GM21619 (cell line): ENCODE data around the gene AFAP1L2.
A peak's percentile ranks its signal among the peaks of the same experiment; 100 is the strongest.

Source experiments
- ATAC-seq: cut with Tn5 transposase; IDR thresholded peaks from one replicate; pipeline ENCODE4 v1.9.1; 2021; ENCODE audit not compliant: unreplicated experiment

AFAP1L2 gene, protein sequence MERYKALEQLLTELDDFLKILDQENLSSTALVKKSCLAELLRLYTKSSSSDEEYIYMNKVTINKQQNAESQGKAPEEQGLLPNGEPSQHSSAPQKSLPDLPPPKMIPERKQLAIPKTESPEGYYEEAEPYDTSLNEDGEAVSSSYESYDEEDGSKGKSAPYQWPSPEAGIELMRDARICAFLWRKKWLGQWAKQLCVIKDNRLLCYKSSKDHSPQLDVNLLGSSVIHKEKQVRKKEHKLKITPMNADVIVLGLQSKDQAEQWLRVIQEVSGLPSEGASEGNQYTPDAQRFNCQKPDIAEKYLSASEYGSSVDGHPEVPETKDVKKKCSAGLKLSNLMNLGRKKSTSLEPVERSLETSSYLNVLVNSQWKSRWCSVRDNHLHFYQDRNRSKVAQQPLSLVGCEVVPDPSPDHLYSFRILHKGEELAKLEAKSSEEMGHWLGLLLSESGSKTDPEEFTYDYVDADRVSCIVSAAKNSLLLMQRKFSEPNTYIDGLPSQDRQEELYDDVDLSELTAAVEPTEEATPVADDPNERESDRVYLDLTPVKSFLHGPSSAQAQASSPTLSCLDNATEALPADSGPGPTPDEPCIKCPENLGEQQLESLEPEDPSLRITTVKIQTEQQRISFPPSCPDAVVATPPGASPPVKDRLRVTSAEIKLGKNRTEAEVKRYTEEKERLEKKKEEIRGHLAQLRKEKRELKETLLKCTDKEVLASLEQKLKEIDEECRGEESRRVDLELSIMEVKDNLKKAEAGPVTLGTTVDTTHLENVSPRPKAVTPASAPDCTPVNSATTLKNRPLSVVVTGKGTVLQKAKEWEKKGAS

DNA sequence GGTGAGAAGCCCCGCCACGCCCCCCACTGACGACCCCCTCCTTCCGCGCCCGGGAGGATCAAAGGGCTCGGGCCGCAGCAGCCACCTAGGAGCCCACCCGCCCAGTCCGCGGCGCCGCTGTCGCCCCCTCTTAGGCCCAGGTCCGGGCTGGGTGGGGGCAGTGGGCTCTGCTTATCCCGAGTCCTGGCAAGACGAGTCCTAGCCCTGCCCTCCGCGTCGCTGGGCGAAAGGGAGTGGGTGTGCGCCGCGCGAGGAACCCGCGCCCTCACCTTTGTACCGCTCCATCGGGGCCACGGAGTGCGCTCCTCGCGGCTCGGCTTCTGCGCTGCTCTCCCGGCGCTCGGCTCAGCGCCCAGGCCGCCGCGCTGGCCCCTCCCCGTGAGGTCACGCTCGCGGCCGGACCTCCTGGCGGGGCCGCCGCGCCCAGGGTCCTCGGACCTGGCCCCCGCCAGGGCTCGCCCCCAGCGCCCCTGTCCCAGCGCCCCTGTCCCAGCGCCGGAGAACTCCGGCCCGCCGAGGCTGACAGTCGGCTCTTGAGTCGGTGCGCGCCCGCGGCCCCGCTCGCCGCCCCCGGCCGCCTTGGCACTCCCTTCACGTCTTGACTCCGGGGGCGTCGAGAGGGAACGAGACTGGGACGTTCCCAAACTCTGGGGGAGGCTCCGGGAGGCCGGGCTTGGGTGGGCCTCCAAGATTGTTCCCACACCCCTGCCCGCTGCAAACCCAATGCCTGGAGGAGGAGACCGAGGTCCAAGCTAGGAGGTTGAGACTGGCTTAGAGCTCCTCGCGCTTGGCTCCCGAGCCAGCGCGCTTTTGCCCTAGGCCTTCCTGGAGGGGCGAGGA lies at the start of gene AFAP1L2:
TSS of gene AFAP1L2 (minus strand) at position 332 of the 840 bp plus-strand sequence. CDS start at position 285, 47 bp downstream.
- ATAC-seq = no peak

DNA sequence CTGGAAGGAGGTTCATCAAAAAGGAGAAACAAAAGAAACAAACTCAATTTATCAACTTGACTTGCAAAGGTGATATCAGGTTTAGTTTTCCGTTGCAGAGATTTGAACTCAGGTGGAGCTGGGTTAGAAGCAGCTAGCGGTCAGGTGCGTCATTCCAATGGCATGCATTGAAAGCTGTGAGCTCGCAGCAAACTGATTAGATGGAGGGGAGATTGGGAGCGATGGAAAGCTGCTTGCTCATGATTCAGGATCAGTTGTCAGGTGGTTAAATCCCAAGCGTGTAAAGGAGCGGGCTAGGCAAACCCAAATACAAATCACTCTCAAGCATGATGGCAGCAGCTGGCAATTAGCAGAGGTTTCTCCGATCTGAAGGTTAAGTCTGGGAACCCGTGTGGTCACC lies 49.3 kb upstream of the AFAP1L2 start:
- no peak for ATAC-seq

DNA sequence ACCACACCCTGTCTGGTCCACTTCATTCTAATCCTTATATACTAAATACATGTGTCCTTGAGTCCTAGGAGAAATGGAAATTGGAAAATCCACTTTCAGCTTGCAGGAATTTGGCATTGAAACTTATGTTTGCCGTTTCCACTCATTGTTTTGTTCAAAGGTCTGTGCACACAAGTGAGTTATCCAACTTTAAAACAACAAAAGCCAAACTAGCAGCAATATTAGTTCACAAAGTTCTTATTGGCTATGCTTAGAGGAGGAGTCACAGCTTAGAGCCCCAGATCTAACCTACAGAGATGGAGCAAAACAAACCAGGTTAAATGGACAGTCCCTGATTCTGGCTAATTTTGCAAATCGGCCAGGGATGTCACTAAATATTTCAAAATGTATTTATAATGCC lies 44.6 kb upstream of the AFAP1L2 start:
- ATAC-seq = no peak

DNA sequence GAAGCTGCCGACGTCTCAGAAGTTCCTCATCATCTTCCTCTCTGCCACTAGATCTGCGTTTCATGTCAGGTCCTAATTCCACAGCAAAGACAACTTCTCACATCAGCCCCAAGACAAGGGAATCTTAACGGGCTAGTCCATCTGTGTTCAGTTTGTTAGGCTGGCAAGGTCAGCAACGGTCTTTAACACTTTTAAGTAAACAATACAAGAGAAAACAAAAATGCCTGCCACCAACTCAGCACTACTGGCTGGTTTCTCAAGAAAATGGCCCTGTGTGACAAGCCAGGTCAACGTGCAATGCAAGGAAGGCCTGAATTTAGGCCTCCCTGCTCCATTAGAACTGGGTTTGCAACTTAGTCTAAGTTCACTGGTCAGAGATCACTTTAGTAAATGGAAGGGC lies 41.0 kb upstream of the AFAP1L2 start:
- no peak for ATAC-seq

DNA sequence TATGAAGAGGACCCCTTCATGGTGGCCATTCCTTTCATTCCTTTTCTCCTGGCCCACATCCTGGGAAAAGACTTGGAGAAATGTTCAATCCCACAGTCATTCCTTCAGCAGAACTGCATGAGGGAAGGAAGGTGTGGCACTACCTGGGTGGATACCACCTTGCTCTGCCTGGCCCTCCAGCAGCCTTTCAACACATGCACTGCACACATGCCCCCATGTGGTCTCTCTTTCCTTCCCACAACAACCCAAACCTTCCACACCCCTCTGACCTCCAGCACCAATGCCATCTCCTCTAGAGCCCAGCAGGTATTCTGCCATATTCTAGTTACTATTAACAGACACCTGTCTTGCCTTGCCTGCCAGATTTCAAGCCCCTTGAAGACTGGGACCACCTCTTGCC lies 40.5 kb upstream of the AFAP1L2 start:
- ATAC-seq = no peak

DNA sequence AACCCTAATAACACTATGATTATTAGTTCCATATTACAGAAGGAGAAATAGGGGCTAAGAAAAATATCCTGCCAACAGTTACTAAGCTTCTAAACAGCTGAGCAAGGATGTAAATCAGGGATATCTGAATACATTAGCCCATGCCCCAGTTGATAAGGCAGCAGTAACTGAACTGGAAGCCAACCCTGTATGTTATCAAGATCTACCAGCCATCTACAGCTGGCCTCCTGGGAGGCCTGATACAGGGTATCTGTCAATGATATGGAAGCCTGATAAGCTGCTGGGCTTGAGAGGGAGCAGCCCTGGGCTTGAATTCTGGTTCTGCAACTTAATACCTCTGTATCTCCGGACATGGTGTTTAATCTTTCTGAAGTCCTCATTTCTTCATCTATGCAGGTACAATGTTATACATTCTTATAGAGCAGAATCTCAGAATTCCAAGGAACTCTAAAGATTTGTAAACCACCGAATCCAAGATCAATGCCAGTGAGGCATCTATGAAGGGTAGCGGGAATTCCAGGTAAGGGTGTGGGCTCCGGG lies 37.9 kb upstream of the AFAP1L2 start:
- no peak for ATAC-seq

DNA sequence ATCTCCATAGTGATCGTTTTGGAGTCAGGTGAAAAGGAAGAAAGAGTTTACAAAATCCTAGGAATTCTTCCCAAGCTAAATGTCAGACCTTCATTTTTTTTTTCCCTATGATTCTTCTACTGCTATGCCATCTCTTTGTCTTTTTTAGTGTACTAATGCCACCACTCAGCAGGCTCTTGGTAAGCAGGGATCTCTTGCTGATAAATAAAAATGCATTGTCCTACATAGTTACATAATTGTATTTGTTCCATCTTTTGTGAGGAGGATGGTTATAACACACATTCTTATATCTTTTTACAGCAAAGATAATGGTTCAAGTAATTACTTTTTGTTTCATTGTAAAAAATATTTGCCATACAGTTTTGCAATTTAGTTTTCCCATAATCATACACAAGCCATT lies 36.8 kb upstream of the AFAP1L2 start:
- ATAC-seq = no peak

DNA sequence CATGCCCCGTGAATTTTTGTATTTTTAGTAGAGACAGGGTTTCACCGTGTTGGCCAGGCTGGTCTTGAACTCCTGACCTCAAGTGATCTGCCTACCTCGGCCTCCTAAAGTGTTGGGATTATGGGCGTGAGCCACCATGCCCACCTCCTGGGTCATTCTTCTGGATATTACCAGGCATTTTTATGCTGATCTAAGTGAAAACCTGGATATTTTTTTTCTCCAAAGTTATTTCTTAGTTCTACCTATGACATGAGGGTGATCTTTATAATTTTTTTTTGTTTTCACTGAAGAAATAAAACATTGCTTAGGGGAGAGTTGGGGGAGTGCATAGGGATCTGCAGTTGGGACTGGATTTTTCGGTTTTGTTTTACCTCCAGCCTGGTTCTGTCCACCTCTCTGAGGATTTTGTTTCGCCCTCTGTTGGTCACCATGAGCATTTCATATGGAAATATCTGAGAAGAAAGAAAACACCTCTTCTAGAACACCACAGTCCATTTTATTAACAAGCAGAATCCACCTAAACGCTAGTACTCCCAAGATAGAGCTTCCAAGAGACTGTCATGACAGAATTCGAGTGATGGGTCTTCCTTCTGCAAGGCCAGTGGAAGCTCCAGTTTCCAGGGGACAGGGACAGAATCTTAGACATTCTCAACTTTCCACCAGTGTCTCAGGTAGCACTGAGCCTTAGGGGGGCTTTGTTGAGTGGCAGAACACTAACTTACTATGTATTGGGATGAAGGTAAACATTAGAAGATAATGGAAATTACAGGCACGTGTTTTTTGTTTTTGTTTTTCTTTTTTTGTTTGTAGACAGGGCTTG lies 33.4 kb upstream of the AFAP1L2 start:
- no peak for ATAC-seq

DNA sequence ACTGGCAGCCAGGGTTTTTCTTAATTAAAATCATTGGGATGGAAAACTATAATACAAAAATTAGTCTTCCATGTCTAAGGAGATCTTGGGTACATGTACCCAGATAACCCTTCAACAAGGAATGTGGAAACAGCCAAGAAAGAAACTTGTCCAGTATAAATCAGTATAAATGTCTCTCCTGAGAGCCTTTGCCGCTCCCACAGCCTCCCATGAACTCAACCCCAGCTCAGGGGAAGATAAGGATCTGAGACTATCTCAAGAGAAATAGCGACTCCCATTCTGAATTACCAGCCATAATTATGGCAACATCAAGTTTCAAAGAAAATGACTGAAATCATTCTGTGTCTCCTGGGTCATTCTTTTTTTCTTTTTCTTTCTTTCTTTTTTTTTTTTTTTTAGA lies 32.6 kb upstream of the AFAP1L2 start:
- ATAC-seq = no peak

DNA sequence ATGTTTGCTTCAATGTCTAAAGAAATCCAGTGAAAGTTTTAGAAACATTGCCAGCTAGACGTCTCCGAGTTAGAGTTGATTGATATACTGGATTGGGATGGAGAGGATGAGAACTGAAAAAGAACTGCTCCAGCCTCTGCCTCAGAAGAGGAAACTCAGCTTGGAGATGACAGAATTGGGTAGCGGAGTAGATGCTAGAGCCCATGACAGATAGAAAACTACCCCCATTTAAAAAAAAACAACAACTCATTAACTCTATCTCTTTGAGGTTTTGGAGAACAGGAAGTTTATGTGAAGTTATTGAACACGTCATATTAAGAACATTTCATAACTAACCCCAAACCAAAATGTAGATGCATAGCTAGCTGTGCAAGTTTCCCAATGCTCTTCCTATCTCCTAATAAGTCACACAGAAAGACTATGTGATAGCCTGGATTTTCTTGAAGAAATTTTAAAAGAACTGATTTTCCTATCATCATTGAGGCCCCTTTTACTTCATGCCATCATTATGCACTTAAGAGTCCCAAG lies 28.3 kb upstream of the AFAP1L2 start:
- no peak for ATAC-seq

DNA sequence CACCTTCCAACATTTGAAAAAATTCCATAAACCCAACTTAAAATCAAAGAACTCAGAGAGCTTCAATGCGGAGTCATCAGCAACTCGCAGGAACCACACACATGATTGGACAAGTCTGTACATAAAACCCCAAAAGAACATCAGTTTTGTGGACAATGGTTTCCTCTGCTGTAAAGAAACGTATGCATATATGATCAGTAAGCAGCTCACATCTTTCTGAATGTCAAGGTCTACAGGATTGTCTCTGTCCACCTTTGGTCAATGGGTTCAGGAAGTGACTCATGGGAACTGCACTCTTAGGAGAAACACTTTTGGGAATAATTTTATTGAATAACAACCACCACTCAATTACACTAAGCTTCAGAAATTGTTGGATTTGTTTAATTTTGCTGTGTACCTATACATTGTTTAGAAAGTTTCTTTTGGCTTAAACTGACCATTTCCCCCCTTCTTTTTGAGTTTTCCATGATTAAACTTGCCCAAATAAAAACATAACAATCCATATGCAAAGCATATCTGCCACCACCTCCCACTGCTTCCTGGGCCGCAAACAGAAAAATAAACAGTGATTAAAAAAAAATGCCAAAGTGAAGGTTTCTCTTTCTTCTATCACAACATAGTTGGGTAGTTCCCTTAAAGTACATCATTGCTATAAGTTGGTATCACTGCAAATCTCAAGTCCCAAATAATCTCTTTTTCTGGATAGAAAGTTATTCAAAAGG lies 27.3 kb upstream of the AFAP1L2 start:
- no peak for ATAC-seq

DNA sequence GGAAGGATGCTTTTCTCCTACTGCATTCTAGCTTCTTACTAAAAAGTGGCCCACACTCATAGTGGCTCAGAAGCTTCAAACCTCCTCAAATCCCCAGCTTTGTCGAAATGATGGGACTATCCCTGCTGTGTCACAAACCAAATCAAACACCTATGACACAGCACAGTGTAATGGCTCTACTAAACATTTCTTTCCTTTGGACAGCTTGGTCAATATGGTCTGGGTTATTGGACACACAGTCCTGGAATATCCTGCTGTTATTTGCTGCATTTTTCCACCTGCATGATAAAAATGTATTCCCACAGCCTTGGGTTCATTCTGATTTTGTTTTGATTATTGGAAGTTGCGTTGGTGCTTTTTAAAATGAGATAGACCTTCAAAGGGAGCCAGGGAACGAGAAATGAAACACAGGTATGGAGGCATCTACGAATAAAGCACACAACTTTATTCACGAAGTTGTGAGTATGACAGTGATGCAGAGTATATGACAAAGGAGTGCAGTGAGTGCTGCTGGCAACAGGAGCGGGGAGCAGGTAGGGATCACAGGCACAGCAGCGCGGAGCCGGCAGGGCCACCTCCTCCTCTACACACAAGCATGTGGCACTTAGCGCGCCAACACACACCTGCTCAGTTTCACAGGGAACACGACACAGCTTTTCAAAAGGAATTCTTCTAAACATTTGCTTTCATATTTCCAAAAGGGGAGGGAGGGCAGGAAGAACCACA lies 26.5 kb upstream of the AFAP1L2 start:
- ATAC-seq = no peak

DNA sequence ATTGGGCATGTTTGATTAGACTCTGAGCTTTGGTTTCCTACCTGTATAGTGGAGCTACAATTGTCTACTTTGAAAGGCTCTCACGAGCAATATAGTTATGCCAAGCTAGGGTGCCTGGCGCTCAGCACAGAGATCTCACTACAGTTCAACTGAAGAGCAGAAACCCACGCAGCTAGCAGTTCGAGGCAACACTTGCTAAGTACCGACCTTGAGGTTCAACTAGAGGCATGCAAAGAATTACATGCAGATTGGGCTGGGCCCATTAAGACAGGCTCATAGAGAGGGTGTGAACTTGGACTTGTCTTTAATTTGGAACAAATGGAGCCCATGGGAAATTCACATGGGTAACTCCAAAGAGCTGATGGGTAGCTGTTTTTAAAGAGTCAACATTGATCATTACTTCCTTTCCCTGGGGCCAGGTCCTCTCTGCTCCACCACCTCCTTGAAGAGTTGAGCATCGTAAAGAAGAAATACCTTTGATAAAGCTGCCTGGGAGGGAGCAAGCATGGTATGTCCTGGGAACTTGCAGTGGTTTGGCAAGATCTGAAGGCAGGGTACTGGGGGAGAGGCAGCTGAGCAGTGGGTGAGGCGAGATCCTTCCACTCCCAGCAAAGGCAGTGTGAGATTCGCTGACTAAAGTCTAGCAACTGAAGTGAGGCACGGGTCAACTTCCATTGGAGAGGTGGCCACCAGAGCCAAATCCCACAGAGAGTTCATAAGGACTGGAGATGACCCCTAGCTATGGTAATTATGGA lies 25.5 kb upstream of the AFAP1L2 start:
- ATAC-seq = no peak

DNA sequence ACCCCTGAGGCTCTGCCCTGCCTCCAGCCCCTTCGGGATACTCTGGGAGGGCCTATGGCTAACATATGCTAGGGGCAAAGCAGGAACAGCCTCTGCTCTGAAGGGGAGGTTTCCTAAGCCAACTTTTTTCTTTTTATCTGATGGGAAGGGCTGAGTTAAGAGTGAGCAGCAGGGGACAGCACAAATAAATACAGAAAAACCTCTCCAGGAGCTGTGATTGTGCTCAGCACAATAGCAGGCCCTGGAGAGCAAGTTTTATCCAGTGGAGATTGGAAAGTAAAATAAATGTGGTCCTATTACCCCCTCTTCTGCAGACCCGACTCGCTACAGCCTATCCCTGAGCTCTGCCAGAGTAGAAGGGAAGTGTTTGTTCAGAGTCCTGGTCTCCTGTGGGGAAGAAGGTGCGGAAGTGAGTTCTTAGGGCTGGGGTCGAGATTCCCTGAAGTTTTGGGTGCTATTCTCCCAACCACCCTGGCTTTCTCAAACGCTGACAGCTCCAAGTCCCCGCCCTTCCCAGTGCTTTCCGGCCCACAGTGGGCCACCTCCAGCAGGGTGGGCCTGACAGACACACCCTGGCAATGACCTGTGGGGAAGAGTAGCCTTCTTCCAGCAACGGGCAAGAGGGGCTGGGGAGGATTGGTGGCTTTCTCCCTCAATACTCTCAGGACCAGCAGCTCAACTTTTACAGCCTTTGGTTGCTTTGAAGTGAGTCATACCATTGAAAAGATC lies 23.0 kb upstream of the AFAP1L2 start:
- no peak for ATAC-seq

DNA sequence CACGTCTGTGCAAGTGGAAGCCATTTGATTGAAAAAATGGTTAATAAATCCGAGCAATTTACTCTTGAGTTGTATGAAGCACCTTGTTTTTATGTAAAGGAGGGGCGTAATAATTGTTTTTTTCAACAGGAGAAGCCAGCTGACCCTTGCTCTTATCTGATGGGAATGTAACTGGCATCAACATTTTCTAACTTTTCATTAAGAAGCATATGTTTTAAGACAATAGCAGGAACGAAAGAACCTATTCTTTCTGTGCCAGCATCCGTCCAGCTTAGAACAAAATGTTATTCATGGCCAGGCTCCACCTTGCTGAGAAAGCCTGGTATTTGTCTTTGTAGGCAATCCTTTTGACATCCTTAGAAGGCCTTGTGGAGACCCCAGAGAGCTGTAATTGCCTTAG lies 22.2 kb upstream of the AFAP1L2 start:
- ATAC-seq = no peak

DNA sequence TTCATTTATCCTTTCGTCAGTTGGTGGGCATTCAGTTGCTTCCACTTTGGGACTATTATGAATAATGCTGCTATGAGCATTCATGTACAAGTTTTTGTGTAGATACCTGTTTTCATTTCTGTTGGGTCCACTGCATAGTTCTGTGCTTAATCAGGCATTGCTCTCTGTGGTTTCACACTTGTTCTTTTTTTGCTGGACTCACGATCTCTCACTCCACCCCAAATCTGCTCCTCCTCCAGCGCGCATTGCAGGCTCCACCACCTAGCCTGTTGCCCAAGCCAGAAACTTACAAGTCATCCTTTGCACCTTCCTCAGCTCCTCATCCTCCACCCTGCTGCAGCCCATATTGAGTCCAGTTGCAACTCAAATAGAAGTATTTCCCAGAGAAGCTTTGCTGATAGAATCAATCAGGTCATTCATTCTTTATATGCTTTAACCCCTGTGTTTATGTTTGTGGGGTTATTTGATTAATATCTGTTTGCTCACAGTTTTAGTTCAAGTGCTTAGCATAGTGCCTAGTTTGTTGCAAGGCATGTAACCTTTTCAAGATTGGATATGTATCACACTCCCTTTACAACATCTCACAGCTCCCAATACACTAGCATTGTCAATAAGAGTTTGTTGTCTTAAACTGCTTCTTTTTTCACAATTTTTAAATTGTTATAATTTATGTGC lies 16.6 kb upstream of the AFAP1L2 start:
- peak; percentile 86 for ATAC-seq

DNA sequence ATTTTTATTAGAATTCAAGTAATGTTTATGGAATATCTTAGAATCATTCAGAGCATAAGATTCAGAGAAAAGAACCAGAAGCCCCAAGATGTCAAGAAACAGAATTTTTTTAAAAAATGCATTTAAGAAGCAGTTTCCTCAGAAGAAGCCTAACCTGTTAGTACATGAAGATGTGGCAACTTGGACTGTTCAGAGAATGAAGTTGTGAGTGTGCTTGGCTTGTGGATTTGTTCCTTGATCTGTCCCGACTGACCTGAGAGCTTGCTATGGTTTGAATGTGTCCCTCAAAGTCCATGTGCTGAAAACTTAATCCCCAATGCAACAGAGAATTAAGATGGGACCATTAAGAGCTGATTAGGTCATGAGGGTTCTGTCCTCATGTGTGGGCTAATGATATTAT lies 13.8 kb upstream of the AFAP1L2 start:
- no peak for ATAC-seq
